ENCODE data around the gene TMEM74B. TPM values are rescaled to one million over a fixed set of nuclear protein-coding genes. Genes with fewer than 3 reads are reported as not detected.

TMEM74B gene
- total and polyA plus RNA-seq, 2 experiments from 2014 or later = 12.3 to 40.3 TPM

DNA sequence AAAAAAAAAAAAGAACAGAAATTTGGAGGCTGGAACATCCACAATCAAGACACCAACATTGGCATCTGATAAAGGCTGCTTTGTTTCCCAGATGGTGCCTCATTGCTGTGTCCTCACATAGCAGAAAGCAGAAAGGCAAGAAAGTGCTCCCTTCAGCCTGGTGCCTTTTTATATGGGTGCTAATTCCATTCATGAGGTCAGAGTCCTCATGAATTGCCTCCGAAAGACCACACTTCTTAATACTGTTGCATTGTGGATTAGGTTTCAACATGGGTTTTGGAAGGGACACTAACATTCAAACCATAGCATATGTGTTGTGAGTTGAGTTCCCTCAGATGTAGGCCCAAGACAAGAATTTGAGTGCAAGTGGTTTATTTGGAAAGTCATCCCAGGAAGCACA, 10.4 kb upstream of the TMEM74B start:
- TF ChIP-seq, protein P1, sequence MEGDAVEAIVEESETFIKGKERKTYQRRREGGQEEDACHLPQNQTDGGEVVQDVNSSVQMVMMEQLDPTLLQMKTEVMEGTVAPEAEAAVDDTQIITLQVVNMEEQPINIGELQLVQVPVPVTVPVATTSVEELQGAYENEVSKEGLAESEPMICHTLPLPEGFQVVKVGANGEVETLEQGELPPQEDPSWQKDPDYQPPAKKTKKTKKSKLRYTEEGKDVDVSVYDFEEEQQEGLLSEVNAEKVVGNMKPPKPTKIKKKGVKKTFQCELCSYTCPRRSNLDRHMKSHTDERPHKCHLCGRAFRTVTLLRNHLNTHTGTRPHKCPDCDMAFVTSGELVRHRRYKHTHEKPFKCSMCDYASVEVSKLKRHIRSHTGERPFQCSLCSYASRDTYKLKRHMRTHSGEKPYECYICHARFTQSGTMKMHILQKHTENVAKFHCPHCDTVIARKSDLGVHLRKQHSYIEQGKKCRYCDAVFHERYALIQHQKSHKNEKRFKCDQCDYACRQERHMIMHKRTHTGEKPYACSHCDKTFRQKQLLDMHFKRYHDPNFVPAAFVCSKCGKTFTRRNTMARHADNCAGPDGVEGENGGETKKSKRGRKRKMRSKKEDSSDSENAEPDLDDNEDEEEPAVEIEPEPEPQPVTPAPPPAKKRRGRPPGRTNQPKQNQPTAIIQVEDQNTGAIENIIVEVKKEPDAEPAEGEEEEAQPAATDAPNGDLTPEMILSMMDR (IDR thresholded peaks at IDR 0.05; ENCODE audit: low read depth, low read length) = no peak
- H3K27me3 ChIP-seq = no peaks in the 10 kb centered on the region
- H3K4me3 ChIP-seq = no peak overlapping the region
- no peaks in the 10 kb centered on the region for H3K36me3 ChIP-seq
- H3K4me1 ChIP-seq (ENCODE audit: low read depth) = no peaks in the 10 kb centered on the region
- H3K9me3 ChIP-seq (ENCODE audit: low read depth) = no peaks in the 10 kb centered on the region
- no peak for DNase-seq (ENCODE audit: low read depth in 1 of 2, low spot score in 1 of 2)
- H3K27ac ChIP-seq = no peak overlapping the region

- no peak overlapping the region for H3K4me3 ChIP-seq
These were observed 6.5 kb upstream of the TMEM74B start for GRCh38 chr20:1191299-1191698.

DNA sequence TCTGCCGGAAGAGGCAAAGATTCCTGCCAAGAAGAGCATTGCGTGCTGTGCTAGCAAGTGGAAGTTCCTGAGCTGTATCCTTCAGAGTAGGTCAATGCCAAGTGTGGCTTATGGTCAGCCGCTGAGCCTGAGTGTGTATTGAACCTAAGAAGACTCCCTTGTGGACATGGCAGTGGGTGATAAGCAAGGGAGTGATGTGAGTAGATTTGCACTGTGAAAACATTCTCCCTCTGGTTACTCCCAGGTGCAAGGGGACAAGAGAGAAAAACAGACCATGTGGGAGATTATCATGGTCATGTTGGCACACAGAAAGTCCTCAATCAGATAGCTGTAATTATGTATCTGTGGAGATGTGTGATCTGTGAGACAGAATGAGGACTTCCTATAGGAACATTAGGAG, 6.1 kb upstream of the TMEM74B start:
- DNase-seq (ENCODE audit: low read depth in 1 of 2, low spot score in 1 of 2) = no peak
- TF ChIP-seq, protein P1 (IDR thresholded peaks at IDR 0.05; ENCODE audit: low read depth, low read length) = no peak
- Histone ChIP-seq H3K4me3 (no peak overlapping the region), H3K27me3 (no peaks in the 10 kb centered on the region), H3K9me3 (ENCODE audit: low read depth) (no peaks in the 10 kb centered on the region), H3K4me1 (ENCODE audit: low read depth) (peaks cover 8% of the 10 kb centered on the region), H3K27ac (no peak overlapping the region), H3K36me3 (no peaks in the 10 kb centered on the region)

More at GRCh38 chr20:1191299-1191698, 6.5 kb upstream of the TMEM74B start:
- TF ChIP-seq, protein P1 (IDR thresholded peaks at IDR 0.05; ENCODE audit: low read depth, low read length) = no peak
- Histone ChIP-seq H3K9me3 (ENCODE audit: low read depth) (no peaks in the 10 kb centered on the region), H3K27ac (no peak overlapping the region), H3K36me3 (no peaks in the 10 kb centered on the region), H3K27me3 (no peaks in the 10 kb centered on the region), H3K4me1 (ENCODE audit: low read depth) (peaks cover 8% of the 10 kb centered on the region)
- no peak for DNase-seq (ENCODE audit: low read depth in 1 of 2, low spot score in 1 of 2)

DNA sequence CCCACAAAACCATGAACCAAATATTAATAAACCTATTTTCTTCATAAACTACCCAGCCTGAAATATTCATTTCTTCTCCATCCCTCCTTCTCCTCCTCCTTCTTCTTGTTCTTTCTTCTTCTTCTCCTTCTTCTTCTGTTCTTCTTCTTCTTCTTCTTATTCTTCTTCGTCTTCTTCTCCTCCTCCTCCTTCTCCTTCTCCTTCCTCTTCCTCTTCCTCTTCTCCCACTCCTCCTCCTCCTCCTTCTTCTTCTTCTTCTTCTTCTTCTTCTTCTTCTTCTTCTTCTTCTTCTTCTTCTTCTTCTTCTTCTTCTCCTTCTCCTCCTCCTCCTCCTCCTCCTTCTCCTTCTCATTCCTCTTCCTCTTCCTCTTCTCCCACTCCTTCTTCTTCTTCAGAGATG, 5.0 kb upstream of the TMEM74B start:
- H3K27ac ChIP-seq = no peak overlapping the region
- no peaks in the 10 kb centered on the region for H3K36me3 ChIP-seq
- TF ChIP-seq, protein P1 (IDR thresholded peaks at IDR 0.05; ENCODE audit: low read depth, low read length) = no peak
- no peak overlapping the region for H3K4me3 ChIP-seq
- peaks cover 2% of the 10 kb centered on the region for H3K27me3 ChIP-seq
- H3K4me1 ChIP-seq (ENCODE audit: low read depth) = peaks cover 8% of the 10 kb centered on the region
- H3K9me3 ChIP-seq (ENCODE audit: low read depth) = no peaks in the 10 kb centered on the region
- no peak for DNase-seq (ENCODE audit: low read depth in 1 of 2, low spot score in 1 of 2)

DNA sequence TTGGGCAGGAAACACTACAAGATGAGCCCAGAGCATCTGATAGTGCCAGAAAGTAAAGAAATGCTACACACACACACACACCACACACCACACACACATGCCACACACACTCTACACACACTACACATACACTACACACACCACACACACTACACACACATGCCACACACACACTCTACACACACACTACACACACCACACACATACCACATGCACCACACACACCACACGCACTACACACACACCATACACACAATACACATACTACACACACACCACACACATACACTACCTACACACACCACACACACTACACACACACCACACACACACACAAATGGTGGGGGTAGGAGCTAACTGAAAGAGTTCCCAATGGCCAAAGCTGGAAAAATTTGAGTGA, 3.6 kb upstream of the TMEM74B start:
- H3K4me1 ChIP-seq (ENCODE audit: low read depth) = peaks cover 8% of the 10 kb centered on the region
- no peaks in the 10 kb centered on the region for H3K9me3 ChIP-seq (ENCODE audit: low read depth)
- TF ChIP-seq, protein P1 (IDR thresholded peaks at IDR 0.05; ENCODE audit: low read depth, low read length) = no peak
- no peak overlapping the region for H3K27ac ChIP-seq
- DNase-seq (ENCODE audit: low read depth in 1 of 2, low spot score in 1 of 2) = no peak
- no peak overlapping the region for H3K4me3 ChIP-seq
- H3K27me3 ChIP-seq = peaks cover 15% of the 10 kb centered on the region
- H3K36me3 ChIP-seq = no peaks in the 10 kb centered on the region
